ENCODE results near the gene GALR1.

The GALR1 gene

GRCh38 chr18:77254711-77255405, 5.2 kb downstream of the GALR1 start:
- no peak for TF ChIP-seq CTCF (IDR thresholded peaks at IDR 0.05)

GRCh38 chr18:77255426-77256105, 5.9 kb downstream of the GALR1 start:
- TF ChIP-seq CTCF (IDR thresholded peaks at IDR 0.05): no peak

- no peak for TF ChIP-seq CTCF (IDR thresholded peaks at IDR 0.05)
These were observed 13.2 kb downstream of the GALR1 start for GRCh38 chr18:77262643-77263465.

GRCh38 chr18:77263466-77263763, 13.8 kb downstream of the GALR1 start:
- no peak for TF ChIP-seq CTCF (IDR thresholded peaks at IDR 0.05)

- no peak for TF ChIP-seq CTCF (IDR thresholded peaks at IDR 0.05)
These were observed 18.3 kb downstream of the GALR1 start for GRCh38 chr18:77267969-77268368.

- TF ChIP-seq CTCF (IDR thresholded peaks at IDR 0.05): no peak
These were observed 18.8 kb downstream of the GALR1 start for GRCh38 chr18:77268456-77268855.

- TF ChIP-seq CTCF (IDR thresholded peaks at IDR 0.05): no peak
These were observed 22.2 kb downstream of the GALR1 start for GRCh38 chr18:77271576-77272481.

Measured in LNCAP (cell line).